ENCODE measurements around the gene MMP14. TPM values are rescaled to one million over a fixed set of nuclear protein-coding genes. Genes with fewer than 3 reads are reported as not detected.

Gene MMP14
- total RNA-seq, 1 donor, result 580 TPM

GRCh38 chr14:22865424-22866405 lies 29.3 kb downstream of the MMP14 start:
- no peak overlapping the region for H2AFZ ChIP-seq (ENCODE audit: low read length)
- no peak overlapping the region for H3K27ac ChIP-seq (ENCODE audit: low read depth, low read length)
- no peaks in the 10 kb centered on the region for H3K36me3 ChIP-seq (ENCODE audit: insufficient read depth, low read length)
- H3K4me3 ChIP-seq (ENCODE audit: insufficient read depth, low read length), result no peak overlapping the region
- H3K4me2 ChIP-seq (ENCODE audit: insufficient read depth, low read length), result no peak overlapping the region
- peaks cover 4% of the 10 kb centered on the region for H3K4me1 ChIP-seq (ENCODE audit: insufficient read depth, low read length)
- no peaks in the 10 kb centered on the region for H3K27me3 ChIP-seq (ENCODE audit: insufficient read depth, low read length)
- peaks cover 2% of the 10 kb centered on the region for H3K9me3 ChIP-seq (ENCODE audit: low read depth, low read length)
- no peaks in the 10 kb centered on the region for H4K20me1 ChIP-seq (ENCODE audit: insufficient read depth, low read length)
- TF ChIP-seq, protein P1, sequence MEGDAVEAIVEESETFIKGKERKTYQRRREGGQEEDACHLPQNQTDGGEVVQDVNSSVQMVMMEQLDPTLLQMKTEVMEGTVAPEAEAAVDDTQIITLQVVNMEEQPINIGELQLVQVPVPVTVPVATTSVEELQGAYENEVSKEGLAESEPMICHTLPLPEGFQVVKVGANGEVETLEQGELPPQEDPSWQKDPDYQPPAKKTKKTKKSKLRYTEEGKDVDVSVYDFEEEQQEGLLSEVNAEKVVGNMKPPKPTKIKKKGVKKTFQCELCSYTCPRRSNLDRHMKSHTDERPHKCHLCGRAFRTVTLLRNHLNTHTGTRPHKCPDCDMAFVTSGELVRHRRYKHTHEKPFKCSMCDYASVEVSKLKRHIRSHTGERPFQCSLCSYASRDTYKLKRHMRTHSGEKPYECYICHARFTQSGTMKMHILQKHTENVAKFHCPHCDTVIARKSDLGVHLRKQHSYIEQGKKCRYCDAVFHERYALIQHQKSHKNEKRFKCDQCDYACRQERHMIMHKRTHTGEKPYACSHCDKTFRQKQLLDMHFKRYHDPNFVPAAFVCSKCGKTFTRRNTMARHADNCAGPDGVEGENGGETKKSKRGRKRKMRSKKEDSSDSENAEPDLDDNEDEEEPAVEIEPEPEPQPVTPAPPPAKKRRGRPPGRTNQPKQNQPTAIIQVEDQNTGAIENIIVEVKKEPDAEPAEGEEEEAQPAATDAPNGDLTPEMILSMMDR (IDR thresholded peaks at IDR 0.05; ENCODE audit: extremely low read depth, low read depth, low read length), result peak; percentile 29
- DNase-seq (ENCODE audit: insufficient read length, low spot score, missing footprints), result peak; percentile 47
- no peaks in the 10 kb centered on the region for H3K79me2 ChIP-seq (ENCODE audit: insufficient read depth, low read length)

GRCh38 chr14:22866874-22867273 lies 30.5 kb downstream of the MMP14 start:
- Histone ChIP-seq H3K27me3 (ENCODE audit: insufficient read depth, low read length) (no peaks in the 10 kb centered on the region), H3K9me3 (ENCODE audit: low read depth, low read length) (no peaks in the 10 kb centered on the region), H3K27ac (ENCODE audit: low read depth, low read length) (no peak overlapping the region), H4K20me1 (ENCODE audit: insufficient read depth, low read length) (no peaks in the 10 kb centered on the region), H3K4me3 (ENCODE audit: insufficient read depth, low read length) (no peak overlapping the region), H3K4me2 (ENCODE audit: insufficient read depth, low read length) (no peak overlapping the region), H3K36me3 (ENCODE audit: insufficient read depth, low read length) (no peaks in the 10 kb centered on the region), H3K79me2 (ENCODE audit: insufficient read depth, low read length) (no peaks in the 10 kb centered on the region), H2AFZ (ENCODE audit: low read length) (no peak overlapping the region), H3K4me1 (ENCODE audit: insufficient read depth, low read length) (peaks cover 11% of the 10 kb centered on the region)
- no peak for DNase-seq (ENCODE audit: insufficient read length, low spot score, missing footprints)
- TF ChIP-seq, protein P1 (IDR thresholded peaks at IDR 0.05; ENCODE audit: extremely low read depth, low read depth, low read length), result no peak

GRCh38 chr14:22870811-22871223 lies 34.4 kb downstream of the MMP14 start:
- H3K79me2 ChIP-seq (ENCODE audit: insufficient read depth, low read length), result peaks cover 30% of the 10 kb centered on the region
- H3K27me3 ChIP-seq (ENCODE audit: insufficient read depth, low read length), result no peaks in the 10 kb centered on the region
- peaks cover 21% of the 10 kb centered on the region for H3K36me3 ChIP-seq (ENCODE audit: insufficient read depth, low read length)
- peak overlapping the region; percentile 91 for H3K4me3 ChIP-seq (ENCODE audit: insufficient read depth, low read length)
- peak overlapping the region; percentile 92 for H3K27ac ChIP-seq (ENCODE audit: low read depth, low read length)
- H3K4me2 ChIP-seq (ENCODE audit: insufficient read depth, low read length), result peak overlapping the region; percentile 100
- TF ChIP-seq, protein P1 (IDR thresholded peaks at IDR 0.05; ENCODE audit: extremely low read depth, low read depth, low read length), result no peak
- peaks cover 21% of the 10 kb centered on the region for H3K4me1 ChIP-seq (ENCODE audit: insufficient read depth, low read length)
- peak overlapping the region; percentile 98 for H2AFZ ChIP-seq (ENCODE audit: low read length)
- H3K9me3 ChIP-seq (ENCODE audit: low read depth, low read length), result no peaks in the 10 kb centered on the region
- H4K20me1 ChIP-seq (ENCODE audit: insufficient read depth, low read length), result peaks cover 16% of the 10 kb centered on the region
- peak; percentile 31 for DNase-seq (ENCODE audit: insufficient read length, low spot score, missing footprints)

Data from osteoblast (primary cell).